ENCODE data around the gene VARS2.

VARS2 gene

DNA sequence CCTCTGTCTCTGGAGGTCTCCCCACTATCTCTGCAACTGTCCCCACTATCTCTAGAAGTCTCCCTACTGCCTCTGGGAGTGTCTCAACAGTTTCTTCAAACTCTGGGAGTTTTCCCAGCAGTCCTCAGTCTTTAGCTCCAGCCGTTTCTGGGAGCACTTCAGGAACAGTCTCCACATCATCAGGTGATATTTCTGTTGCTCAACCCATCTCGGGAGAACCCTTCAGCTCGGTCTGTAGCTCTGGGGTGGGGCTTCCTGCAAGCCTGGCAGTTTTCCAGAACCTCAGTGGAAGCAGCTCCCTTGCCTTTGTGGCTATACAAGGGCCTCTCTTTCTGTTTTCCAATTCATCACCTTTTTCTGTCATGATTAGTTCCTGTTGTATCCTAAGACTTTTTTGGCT, 21.0 kb downstream of the VARS2 start:
- no peak for TF ChIP-seq CTCF (IDR thresholded peaks at IDR 0.05; ENCODE audit: low read depth, low read length, missing control alignments)
- no peak overlapping the region for H3K4me3 ChIP-seq (ENCODE audit: low read depth, low read length)
- in situ Hi-C loops (cut with HindIII; ENCODE audit: low pct_ligation_motif_present, low sequenced_read_pairs): no loop called here
- DNase-seq: no peak
- H3K36me3 ChIP-seq (replicated peaks): no peaks in the 10 kb centered on the region
- no peak overlapping the region for H3K27ac ChIP-seq
- H3K27me3 ChIP-seq (replicated peaks): peaks cover 3% of the 10 kb centered on the region

DNA sequence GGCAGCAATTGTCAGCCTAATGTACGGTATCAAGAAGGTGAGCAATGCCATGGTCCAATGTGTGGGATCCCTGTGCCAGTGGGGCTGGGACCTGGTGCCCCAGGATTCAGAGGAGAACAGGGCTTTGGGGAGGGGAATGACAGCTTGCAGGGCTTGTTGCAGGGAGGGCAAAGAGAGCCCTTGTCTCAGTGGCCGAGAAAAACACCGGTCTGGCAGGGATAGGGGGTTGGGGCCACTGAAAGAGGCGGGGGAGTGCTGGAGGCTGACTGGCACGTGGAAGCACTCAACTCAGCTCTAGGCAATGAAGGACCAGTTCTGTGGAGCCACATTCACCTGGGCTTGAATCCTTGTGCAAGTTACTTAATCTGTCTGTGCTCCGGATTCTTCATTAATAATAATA, 23.2 kb downstream of the VARS2 start:
- no peak for DNase-seq
- Histone ChIP-seq H3K27ac (no peak overlapping the region), H3K36me3 (replicated peaks) (no peaks in the 10 kb centered on the region), H3K27me3 (replicated peaks) (peaks cover 3% of the 10 kb centered on the region), H3K4me3 (ENCODE audit: low read depth, low read length) (no peak overlapping the region)
- in situ Hi-C loops (cut with HindIII; ENCODE audit: low pct_ligation_motif_present, low sequenced_read_pairs): no loop called here
- TF ChIP-seq CTCF (IDR thresholded peaks at IDR 0.05; ENCODE audit: low read depth, low read length, missing control alignments): no peak

GRCh38 chr6:30938730-30939129, 24.7 kb downstream of the VARS2 start:
- H3K27ac ChIP-seq: no peak overlapping the region
- peaks cover 3% of the 10 kb centered on the region for H3K27me3 ChIP-seq (replicated peaks)
- in situ Hi-C loops (cut with HindIII; ENCODE audit: low pct_ligation_motif_present, low sequenced_read_pairs): no loop called here
- H3K4me3 ChIP-seq (ENCODE audit: low read depth, low read length): no peak overlapping the region
- H3K36me3 ChIP-seq (replicated peaks): no peaks in the 10 kb centered on the region
- no peak for DNase-seq
- no peak for TF ChIP-seq CTCF (IDR thresholded peaks at IDR 0.05; ENCODE audit: low read depth, low read length, missing control alignments)

- no peaks in the 10 kb centered on the region for H3K36me3 ChIP-seq (replicated peaks)
- no peak for TF ChIP-seq CTCF (IDR thresholded peaks at IDR 0.05; ENCODE audit: low read depth, low read length, missing control alignments)
- peaks cover 3% of the 10 kb centered on the region for H3K27me3 ChIP-seq (replicated peaks)
- H3K27ac ChIP-seq: no peak overlapping the region
- no peak overlapping the region for H3K4me3 ChIP-seq (ENCODE audit: low read depth, low read length)
- DNase-seq: no peak
- in situ Hi-C loops (cut with HindIII; ENCODE audit: low pct_ligation_motif_present, low sequenced_read_pairs): no loop called here
Measured at GRCh38 chr6:30939473-30939872, 25.4 kb downstream of the VARS2 start.

DNA sequence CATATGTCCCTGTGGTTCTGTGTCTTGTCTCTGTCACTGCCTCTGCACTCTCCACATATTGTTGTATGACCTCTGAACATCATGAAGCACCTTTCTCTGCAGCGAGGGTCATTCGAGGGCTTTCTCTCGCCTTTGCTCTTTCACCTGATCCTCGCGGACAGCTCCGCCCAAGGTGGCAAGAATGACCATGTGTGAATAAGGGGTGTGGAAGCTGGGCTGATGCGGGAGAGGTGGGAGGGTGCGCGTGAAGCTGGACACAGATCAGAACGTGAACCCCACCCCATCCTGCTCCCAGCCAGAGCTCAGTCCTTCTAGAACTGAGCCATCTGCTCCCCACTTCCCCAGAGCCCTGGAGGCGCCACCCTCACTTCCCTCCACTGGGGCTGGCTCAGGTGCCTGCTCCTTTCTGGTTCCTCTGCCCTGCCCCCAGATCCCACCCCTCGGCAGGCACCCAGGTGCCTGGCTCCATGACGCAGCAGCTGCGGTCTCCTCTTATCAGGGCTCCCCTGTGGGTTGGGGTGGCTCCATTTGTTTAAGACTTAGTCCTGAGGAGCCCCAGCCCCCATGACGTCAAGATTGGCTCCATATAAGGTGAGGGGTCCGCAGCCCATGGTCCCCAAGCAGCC, 26.4 kb downstream of the VARS2 start, which contains the start of gene MUCL3:
Gene MUCL3, plus strand, starts transcription at position 613 of the 626 bp plus-strand sequence. CDS start 27 bp downstream, outside the sequence.
- Histone ChIP-seq H3K4me3 (ENCODE audit: low read depth, low read length) (no peak within 1 kb of the TSS), H3K36me3 (replicated peaks) (no peaks in the 10 kb centered on the region), H3K27me3 (replicated peaks) (peaks cover 3% of the 10 kb centered on the region), H3K27ac (no peak within 1 kb of the TSS)
- in situ Hi-C loops (cut with HindIII; ENCODE audit: low pct_ligation_motif_present, low sequenced_read_pairs): no loop called here
- no peak for DNase-seq
- no peak for TF ChIP-seq CTCF (IDR thresholded peaks at IDR 0.05; ENCODE audit: low read depth, low read length, missing control alignments)

Measured in brain microvascular endothelial cell (primary cell).